GM18520 (cell line): Measurements from ENCODE around the gene XYLT1.

Source experiments
- ATAC-seq: cut with Tn5 transposase; IDR thresholded peaks from one replicate; pipeline ENCODE4 v1.9.1; 2021; ENCODE audit not compliant: unreplicated experiment

XYLT1 gene

DNA sequence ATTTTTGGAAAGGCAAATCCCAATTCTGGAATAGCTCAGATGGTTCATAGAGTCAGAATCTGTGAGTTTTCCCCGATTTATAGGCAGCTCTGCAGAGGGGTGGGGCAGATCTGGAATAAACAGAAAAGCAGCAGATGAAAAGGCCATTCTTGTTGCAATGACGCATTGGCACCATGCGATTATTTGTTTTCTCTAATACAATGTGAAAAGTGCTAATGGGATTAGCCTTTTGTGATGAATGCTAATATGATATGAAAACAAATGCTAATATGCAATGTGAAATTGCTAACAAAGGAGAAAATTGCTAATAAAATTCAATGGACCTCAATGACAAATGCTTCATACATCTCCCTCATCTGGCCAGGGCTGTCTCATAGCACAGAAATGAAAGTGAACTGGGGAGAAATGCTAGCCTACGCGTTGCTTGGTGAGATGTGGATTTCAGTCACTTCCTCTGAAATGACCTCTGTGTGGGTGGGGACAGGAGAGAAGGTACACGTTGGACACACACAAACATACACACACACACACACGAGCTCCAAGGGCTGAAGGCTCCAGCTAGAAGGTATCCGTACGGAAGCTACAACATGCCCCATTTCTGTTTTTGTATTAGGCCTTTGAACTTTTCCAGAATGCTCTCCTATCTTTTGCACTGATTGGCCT, 394.5 kb downstream of the XYLT1 start:
- ATAC-seq: no peak

GRCh38 chr16:17072104-17072503, 398.7 kb downstream of the XYLT1 start:
- ATAC-seq: no peak

- peak; percentile 52 for ATAC-seq
Measured at GRCh38 chr16:17070882-17071592, 399.7 kb downstream of the XYLT1 start.

DNA sequence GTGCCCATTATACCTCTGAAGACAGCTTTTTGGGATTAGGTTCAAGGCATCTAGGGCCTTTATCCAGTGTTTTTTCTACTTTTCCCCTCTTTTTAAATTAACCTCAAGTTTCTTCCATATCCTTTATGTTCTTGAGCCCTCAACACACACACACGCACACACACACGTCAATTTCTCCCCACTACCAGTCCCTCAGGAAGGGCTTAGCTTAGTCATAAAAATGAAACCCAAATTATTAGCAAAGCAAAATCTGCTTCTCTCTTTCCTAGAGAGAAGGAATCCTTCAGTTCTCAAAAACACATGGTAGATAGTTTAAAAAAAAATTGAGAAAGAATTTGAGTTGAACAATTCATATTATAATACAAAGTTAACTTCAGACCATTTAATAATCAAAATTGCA, 401.1 kb downstream of the XYLT1 start:
- no peak for ATAC-seq

GRCh38 chr16:17068524-17068923, 402.2 kb downstream of the XYLT1 start:
- no peak for ATAC-seq

DNA sequence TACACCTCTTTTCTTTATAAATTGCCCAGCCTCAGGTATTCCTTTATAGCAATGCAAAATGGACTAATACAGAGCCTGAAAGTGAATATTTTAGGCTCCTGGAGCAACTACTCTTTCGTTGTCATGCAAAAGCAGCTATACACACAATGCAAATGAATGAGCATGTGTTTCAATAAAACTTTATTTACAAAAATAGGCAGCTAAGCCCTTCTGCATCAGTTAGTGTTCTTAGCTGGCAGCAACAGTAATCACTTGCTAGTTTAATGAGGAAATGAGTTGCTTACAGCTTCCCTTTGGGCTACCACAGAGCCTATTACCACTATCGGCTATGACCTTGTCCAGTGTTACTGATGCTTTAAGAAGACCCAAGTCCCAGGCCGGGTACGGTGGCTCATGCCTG, 402.9 kb downstream of the XYLT1 start:
- no peak for ATAC-seq

DNA sequence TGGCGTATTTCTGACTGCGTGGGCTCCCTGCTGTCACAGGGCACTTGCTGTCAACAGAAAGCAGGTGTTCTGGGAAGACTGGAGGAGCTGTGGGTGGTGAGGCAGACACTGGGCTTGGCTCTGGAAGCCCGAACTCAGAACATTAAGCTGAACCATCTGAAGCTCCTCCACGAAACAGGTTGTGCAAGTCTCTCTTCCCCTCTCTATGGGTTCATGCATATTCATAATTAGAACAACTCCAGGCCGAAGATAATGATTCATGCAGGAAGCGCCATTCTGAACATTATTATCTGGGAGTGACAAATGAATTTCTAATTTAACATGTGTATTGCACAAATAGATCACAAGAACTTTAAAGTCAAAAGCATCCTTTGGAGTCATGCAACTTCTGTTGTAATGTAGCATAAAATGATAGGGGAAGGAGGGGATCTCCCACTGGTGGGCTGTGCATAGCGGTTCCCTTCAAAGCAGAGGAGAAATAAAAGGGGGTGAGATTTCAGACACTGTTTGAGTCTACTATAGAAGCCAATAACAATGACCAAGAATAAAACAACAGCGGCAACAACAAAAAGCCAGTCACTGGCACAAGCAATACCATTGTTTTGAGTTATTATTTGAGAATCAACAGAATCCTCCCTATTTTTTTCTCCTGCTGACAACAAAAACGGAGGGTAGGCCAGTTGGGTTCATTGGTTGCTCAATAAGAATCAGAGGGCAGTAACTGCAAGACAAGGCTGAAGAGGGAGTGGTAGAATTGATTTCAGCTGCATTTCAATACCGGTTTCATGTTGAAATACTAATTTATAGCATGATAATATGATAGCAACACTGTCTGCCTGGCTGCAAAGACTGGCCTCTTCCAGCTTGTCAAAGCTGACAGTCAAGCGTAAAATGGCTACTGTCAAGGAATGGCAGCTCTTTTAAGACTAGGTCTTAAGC, 407.3 kb downstream of the XYLT1 start:
- ATAC-seq: no peak

- no peak for ATAC-seq
Measured at GRCh38 chr16:17062676-17063075, 408.1 kb downstream of the XYLT1 start.

DNA sequence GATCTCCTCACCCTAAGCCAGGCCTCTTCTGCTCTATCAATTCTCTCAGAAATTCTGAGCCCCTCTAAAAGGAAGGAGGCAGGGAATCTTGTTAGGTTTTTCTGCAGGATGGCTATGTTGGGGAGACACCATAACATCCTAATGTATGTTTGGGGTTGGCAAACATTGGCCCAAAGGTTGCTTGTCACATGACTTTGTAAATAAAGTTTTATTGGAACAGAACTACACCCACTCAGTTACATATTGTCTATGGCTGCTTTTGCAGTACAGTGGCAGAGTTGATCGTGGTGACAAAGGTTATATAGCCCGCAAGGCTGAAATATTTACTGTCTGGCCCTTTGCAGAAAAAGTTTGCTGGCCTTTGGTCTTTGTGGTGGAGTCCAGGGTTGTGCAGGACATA, 409.4 kb downstream of the XYLT1 start:
- ATAC-seq: no peak

- ATAC-seq: no peak
Measured at GRCh38 chr16:17058471-17058870, 412.3 kb downstream of the XYLT1 start.

- ATAC-seq: no peak
Measured at GRCh38 chr16:17056666-17057065, 414.1 kb downstream of the XYLT1 start.

DNA sequence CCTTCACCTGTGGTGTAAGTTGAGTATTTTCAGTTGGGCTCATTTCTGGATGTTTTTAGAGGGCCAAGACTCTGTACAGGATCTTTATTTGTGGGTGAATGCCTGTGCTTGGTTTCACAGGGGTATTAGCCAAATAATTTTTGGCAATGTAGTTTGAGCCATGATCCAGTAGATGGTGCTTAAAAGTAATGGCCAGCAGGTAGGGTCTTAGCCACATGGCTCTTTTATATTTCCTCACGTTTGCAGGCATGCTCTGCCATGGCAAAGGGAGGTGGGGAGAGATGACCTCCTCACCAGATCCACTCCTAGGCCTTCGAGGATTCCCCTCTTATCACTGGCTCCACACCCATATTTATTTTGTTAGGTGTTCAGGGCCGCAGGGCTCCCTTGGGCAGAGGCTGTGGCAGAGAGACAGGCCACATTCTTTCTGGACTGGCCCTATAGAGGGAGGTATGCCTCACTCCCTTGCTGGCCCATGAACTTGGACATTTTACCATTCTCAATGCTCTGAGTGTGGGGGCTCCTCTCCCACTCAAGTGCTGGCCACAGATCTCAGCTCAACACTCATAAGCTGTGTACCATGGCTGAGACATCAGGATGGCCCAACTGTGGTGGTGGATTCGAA, 417.1 kb downstream of the XYLT1 start:
- ATAC-seq: no peak
